ENCODE measurements around the gene SH2D4B.

GRCh38 chr10:80515511-80515910, 22.2 kb upstream of the SH2D4B start:
- TF ChIP-seq SRF (IDR thresholded peaks at IDR 0.05; ENCODE audit: low read depth) (no peak), CTCF (IDR thresholded peaks at IDR 0.05 in 2 of 3, conservative IDR thresholded peaks at IDR 0.05 in 1 of 3; ENCODE audit: borderline replicate concordance in 1 of 3, insufficient read depth in 1 of 3, low read depth in 2 of 3, low read length in 2 of 3) (no peak)
